WTC11 (cell line): Measurements from ENCODE around the gene APMAP. TPM values are rescaled to one million over a fixed set of nuclear protein-coding genes. Genes with fewer than 3 reads are reported as not detected.
A peak's percentile ranks its signal among the peaks of the same experiment; 100 is the strongest.

Experiments
- ATAC-seq: fragments of 200-7000 bp; cut with Tn5 transposase; 2 replicates; pipeline ENCODE4 v1.10.0; 2021; ENCODE audit warnings: mild to moderate bottlenecking, moderate library complexity
- CTCF ChIA-PET: fragments of 300-600 bp; sonication (Branson Sonifier 250); formaldehyde crosslinking; loops from one replicate; lab custom pipeline; 2021; ENCODE audit warnings: antibody characterized with exemption; lab: Charles Lee
- POLR2A ChIA-PET: fragments of 350-600 bp; sonication (Branson Sonifier 250); formaldehyde crosslinking; loops from one replicate; lab custom pipeline; 2021; ENCODE audit warnings: antibody characterized with exemption; lab: Charles Lee
- DNase-seq: peaks from one replicate; pipeline ENCODE4 v3.0.0; 2021; ENCODE audit warnings: low spot score
- H3K27ac Mint-ChIP-seq: 2 replicates; pipeline ENCODE4 v1.8.0; 2021; ENCODE audit warnings: mixed read lengths
- H3K27me3 Mint-ChIP-seq: 2 replicates; pipeline ENCODE4 v1.8.0; 2021; ENCODE audit warnings: low read depth, mild to moderate bottlenecking, moderate library complexity, mixed read lengths
- H3K36me3 Mint-ChIP-seq: 2 replicates; pipeline ENCODE4 v1.8.0; 2021; ENCODE audit warnings: mixed read lengths
- H3K4me1 Mint-ChIP-seq: 2 replicates; pipeline ENCODE4 v1.8.0; 2022; ENCODE audit warnings: mixed read lengths
- H3K4me3 Mint-ChIP-seq: 2 replicates; pipeline ENCODE4 v1.8.0; 2021; ENCODE audit warnings: mild to moderate bottlenecking, moderate library complexity, mixed read lengths
- H3K9me3 Mint-ChIP-seq: 2 replicates; pipeline ENCODE4 v1.8.0; 2021; ENCODE audit warnings: mixed read lengths
- EMX1 ChIP-seq: fragments of 250-450 bp; sonication (Bioruptor Pico); IDR thresholded peaks from 2 replicates; pipeline ENCODE4 v1.8.0; 2021; ENCODE audit warnings: mild to moderate bottlenecking
- ETV6 ChIP-seq: sonication (generic); formaldehyde crosslinking; IDR thresholded peaks from 2 replicates; pipeline ENCODE4 v1.8.1; 2022; ENCODE audit warnings: mild to moderate bottlenecking, missing genetic modification reagents
- GABPB1 ChIP-seq: sonication (generic); formaldehyde crosslinking; IDR thresholded peaks from 2 replicates; pipeline ENCODE4 v1.8.1; 2023; ENCODE audit warnings: mild to moderate bottlenecking, missing genetic modification reagents
- GTF2I ChIP-seq: fragments of 250-450 bp; sonication (Bioruptor Pico); conservative IDR thresholded peaks from 2 replicates; pipeline ENCODE4 v1.4.0; 2021; ENCODE audit warnings: mild to moderate bottlenecking
- JAZF1 ChIP-seq: fragments of 250-450 bp; sonication (Bioruptor Pico); IDR thresholded peaks from 2 replicates; pipeline ENCODE4 v1.9.0; 2021; ENCODE audit warnings: moderate library complexity, mild to moderate bottlenecking, inconsistent platforms
- RELA ChIP-seq: sonication (generic); formaldehyde crosslinking; IDR thresholded peaks from 2 replicates; pipeline ENCODE4 v1.8.1; 2022; ENCODE audit warnings: missing genetic modification reagents, mild to moderate bottlenecking, borderline replicate concordance
- ZNF121 ChIP-seq: sonication (generic); formaldehyde crosslinking; IDR thresholded peaks from 2 replicates; pipeline ENCODE4 v1.8.0; 2023; ENCODE audit warnings: missing genetic modification reagents
- ZNF263 ChIP-seq: sonication (generic); formaldehyde crosslinking; IDR thresholded peaks from 2 replicates; pipeline ENCODE4 v1.8.1; 2022; ENCODE audit warnings: low read depth, mild to moderate bottlenecking, moderate library complexity, missing genetic modification reagents
- total RNA-seq: library from RNA; stranded (reverse); gene quantifications from 3 replicates; pipeline ENCODE4 v1.2.3, GENCODE V29; 2021
- TF ChIP-seq, protein P1 (sequence below): sonication (generic); formaldehyde crosslinking; IDR thresholded peaks from 2 replicates; pipeline ENCODE4 v1.8.0; 2022; ENCODE audit warnings: missing genetic modification reagents
- TF ChIP-seq, protein P2 (sequence below): fragments of 250-450 bp; sonication (Bioruptor Pico); IDR thresholded peaks from 2 replicates; pipeline ENCODE4 v1.9.0; 2021; ENCODE audit warnings: mild to moderate bottlenecking
- TF ChIP-seq, protein P3 (sequence below): sonication (generic); formaldehyde crosslinking; IDR thresholded peaks from 2 replicates; pipeline ENCODE4 v1.8.0; 2022; ENCODE audit warnings: mild to moderate bottlenecking, missing genetic modification reagents
- TF ChIP-seq, protein P4 (sequence below): sonication (generic); formaldehyde crosslinking; IDR thresholded peaks from 2 replicates; pipeline ENCODE4 v1.8.1; 2023; ENCODE audit warnings: mild to moderate bottlenecking, missing genetic modification reagents, borderline replicate concordance

The APMAP gene
- total RNA-seq, 1 experiment from 2014 or later: 55.3 TPM

DNA sequence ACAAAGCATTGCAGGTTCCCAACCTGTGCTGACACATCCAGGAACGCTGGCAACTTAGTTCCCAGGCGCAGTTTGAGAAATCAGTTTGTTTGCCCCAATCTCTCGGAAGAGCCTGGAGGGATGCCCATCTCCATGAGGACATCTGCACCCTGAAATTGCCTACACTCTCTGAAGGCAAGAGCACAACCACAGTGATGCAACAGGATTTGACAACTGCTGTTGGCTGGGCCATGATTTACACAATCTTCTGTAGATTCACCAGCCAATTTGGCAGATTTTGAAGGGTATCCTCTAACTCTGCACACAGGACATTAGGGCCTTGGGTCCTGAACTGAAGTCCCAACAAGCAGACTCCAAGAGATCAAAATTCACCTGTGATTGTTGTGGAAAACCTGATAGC lies 3.4 kb downstream of the APMAP start (continued):
- TF ChIP-seq, protein P1, sequence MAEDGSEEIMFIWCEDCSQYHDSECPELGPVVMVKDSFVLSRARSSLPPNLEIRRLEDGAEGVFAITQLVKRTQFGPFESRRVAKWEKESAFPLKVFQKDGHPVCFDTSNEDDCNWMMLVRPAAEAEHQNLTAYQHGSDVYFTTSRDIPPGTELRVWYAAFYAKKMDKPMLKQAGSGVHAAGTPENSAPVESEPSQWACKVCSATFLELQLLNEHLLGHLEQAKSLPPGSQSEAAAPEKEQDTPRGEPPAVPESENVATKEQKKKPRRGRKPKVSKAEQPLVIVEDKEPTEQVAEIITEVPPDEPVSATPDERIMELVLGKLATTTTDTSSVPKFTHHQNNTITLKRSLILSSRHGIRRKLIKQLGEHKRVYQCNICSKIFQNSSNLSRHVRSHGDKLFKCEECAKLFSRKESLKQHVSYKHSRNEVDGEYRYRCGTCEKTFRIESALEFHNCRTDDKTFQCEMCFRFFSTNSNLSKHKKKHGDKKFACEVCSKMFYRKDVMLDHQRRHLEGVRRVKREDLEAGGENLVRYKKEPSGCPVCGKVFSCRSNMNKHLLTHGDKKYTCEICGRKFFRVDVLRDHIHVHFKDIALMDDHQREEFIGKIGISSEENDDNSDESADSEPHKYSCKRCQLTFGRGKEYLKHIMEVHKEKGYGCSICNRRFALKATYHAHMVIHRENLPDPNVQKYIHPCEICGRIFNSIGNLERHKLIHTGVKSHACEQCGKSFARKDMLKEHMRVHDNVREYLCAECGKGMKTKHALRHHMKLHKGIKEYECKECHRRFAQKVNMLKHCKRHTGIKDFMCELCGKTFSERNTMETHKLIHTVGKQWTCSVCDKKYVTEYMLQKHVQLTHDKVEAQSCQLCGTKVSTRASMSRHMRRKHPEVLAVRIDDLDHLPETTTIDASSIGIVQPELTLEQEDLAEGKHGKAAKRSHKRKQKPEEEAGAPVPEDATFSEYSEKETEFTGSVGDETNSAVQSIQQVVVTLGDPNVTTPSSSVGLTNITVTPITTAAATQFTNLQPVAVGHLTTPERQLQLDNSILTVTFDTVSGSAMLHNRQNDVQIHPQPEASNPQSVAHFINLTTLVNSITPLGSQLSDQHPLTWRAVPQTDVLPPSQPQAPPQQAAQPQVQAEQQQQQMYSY (CRISPR knock-in tag): no peak
- TF ChIP-seq EMX1 (CRISPR knock-in tag) (no peak), ETV6 (no peak), GTF2I (CRISPR knock-in tag) (no peak), RELA (CRISPR knock-in tag) (no peak)
- TF ChIP-seq, all 79 proteins: peak for 0

DNA sequence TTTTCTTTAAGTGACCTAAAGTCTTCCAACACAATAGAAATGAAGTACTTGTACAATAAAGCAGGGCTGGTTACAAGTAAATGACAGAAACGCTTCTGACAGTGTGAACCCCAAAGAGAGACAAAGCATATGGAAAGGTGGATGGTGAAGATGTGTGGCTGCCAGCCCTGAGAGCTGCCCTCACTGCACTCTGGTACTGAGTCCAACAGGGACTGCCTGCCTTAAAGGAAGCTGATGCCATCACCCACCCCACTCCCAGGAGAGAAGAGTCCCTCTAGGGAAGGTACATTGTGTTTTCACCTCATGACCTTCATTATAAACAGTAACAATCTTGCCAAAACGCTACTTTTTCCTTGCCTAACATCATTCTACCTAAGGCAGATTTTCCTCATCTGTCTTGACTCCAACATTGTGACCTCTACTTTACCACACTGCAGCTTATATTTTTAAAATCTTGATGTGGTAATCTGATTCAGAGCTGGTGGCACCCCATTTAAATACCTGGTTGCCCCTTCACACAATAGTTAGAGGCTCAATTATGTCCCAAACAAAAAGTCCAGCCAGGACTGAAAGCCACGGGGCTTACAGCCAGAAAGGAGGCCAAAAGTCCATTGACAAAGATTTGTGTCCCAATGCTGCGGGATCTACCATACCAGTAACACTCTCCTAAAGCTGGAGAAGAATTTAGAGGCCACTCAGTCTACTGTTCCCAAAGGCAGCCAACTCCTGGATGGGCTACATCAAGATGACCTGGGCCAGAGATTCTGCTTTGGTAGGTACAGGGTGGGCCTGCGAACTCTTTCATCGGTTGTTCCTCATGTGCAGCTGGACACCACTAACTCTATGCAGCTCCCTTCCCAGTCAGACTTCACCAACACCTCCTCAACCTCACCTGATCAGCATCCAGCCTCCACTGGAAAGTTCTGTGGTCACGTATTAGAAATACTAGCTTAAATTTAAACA lies 4.4 kb downstream of the APMAP start:
- Mint-ChIP-seq H3K9me3 (no peaks in the 10 kb centered on the region), H3K27me3 (no peaks in the 10 kb centered on the region; the same call in 1 of the 2 replicates), H3K4me1 (peaks cover 18% of the 10 kb centered on the region), H3K4me3 (no peak overlapping the region), H3K27ac (no peak overlapping the region), H3K36me3 (peaks cover 4% of the 10 kb centered on the region)
- ATAC-seq: no peak
- POLR2A ChIA-PET: no interaction called here
- CTCF ChIA-PET: no interaction called here
- TF ChIP-seq, protein P2, sequence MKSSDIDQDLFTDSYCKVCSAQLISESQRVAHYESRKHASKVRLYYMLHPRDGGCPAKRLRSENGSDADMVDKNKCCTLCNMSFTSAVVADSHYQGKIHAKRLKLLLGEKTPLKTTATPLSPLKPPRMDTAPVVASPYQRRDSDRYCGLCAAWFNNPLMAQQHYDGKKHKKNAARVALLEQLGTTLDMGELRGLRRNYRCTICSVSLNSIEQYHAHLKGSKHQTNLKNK: no peak
- TF ChIP-seq ZNF263 (CRISPR knock-in tag) (no peak), ZNF121 (CRISPR knock-in tag) (no peak), JAZF1 (CRISPR knock-in tag) (no peak)
- TF ChIP-seq, protein P3, sequence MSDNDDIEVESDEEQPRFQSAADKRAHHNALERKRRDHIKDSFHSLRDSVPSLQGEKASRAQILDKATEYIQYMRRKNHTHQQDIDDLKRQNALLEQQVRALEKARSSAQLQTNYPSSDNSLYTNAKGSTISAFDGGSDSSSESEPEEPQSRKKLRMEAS (CRISPR knock-in tag): no peak
- no peak for DNase-seq

DNA sequence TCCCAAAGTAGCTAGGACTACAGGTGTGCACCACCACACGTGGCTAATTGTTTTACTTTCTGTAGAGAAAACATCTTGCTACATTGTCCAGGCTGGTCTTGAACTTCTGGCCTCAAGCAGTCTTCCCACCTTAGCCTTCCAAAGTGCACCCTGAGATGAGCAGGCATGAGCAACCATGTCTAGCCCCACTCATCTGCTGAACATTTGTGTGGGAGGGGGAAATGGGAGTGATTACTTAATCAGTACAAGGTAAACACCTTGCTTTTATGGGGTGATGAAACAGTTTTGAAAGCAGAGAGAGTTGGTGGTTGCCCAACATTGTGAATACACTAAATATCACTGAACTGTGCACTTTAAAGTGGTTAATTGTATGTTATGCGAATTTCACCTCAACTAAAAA lies 5.3 kb downstream of the APMAP start:
- POLR2A ChIA-PET: no interaction called here
- ATAC-seq: no peak
- H3K9me3 Mint-ChIP-seq: no peaks in the 10 kb centered on the region
- H3K27me3 Mint-ChIP-seq: no peaks in the 10 kb centered on the region; the same call in 1 of the 2 replicates
- CTCF ChIA-PET: no interaction called here
- no peak for DNase-seq
- TF ChIP-seq, protein P4, sequence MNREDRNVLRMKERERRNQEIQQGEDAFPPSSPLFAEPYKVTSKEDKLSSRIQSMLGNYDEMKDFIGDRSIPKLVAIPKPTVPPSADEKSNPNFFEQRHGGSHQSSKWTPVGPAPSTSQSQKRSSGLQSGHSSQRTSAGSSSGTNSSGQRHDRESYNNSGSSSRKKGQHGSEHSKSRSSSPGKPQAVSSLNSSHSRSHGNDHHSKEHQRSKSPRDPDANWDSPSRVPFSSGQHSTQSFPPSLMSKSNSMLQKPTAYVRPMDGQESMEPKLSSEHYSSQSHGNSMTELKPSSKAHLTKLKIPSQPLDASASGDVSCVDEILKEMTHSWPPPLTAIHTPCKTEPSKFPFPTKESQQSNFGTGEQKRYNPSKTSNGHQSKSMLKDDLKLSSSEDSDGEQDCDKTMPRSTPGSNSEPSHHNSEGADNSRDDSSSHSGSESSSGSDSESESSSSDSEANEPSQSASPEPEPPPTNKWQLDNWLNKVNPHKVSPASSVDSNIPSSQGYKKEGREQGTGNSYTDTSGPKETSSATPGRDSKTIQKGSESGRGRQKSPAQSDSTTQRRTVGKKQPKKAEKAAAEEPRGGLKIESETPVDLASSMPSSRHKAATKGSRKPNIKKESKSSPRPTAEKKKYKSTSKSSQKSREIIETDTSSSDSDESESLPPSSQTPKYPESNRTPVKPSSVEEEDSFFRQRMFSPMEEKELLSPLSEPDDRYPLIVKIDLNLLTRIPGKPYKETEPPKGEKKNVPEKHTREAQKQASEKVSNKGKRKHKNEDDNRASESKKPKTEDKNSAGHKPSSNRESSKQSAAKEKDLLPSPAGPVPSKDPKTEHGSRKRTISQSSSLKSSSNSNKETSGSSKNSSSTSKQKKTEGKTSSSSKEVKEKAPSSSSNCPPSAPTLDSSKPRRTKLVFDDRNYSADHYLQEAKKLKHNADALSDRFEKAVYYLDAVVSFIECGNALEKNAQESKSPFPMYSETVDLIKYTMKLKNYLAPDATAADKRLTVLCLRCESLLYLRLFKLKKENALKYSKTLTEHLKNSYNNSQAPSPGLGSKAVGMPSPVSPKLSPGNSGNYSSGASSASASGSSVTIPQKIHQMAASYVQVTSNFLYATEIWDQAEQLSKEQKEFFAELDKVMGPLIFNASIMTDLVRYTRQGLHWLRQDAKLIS: no peak
- TF ChIP-seq GABPB1 (CRISPR knock-in tag): peak; percentile 99
- H3K27ac Mint-ChIP-seq: no peak overlapping the region
- peaks cover 14% of the 10 kb centered on the region for H3K4me1 Mint-ChIP-seq
- no peak overlapping the region for H3K4me3 Mint-ChIP-seq
- H3K36me3 Mint-ChIP-seq: peaks cover 12% of the 10 kb centered on the region
